Sigmoid colon (tissue), 7 donors: Measurements from ENCODE around the gene CC2D2B. TPM values are rescaled to one million over a fixed set of nuclear protein-coding genes. Genes with fewer than 3 reads are reported as not detected.

Source experiments
- DNase-seq: peaks from one replicate; pipeline ENCODE4 v3.0.0-alpha.2; 2019
- H3K27ac ChIP-seq, 4 donors: fragments of 200-600 bp; sonication (generic); one replicate each; pipeline ENCODE4 v1.5.1; 2016 to 2019; ENCODE audit warnings: mild to moderate bottlenecking in 1 of 4
- H3K27me3 ChIP-seq, 3 donors: fragments of 200-600 bp; sonication (generic); one replicate each; pipeline ENCODE4 v1.5.1; 2019; ENCODE audit warnings: mild to moderate bottlenecking in 1 of 3
- H3K36me3 ChIP-seq, 4 donors: fragments of 200-600 bp; sonication (generic); one replicate each; pipeline ENCODE4 v1.5.1; 2016 to 2019
- H3K4me1 ChIP-seq, 4 donors: fragments of 200-600 bp; sonication (generic); one replicate each; pipeline ENCODE4 v1.5.1; 2017 to 2019
- H3K4me3 ChIP-seq, 4 donors: fragments of 200-600 bp; sonication (generic); one replicate each; pipeline ENCODE4 v1.5.1; 2017 to 2019; ENCODE audit warnings: mild to moderate bottlenecking in 2 of 4, moderate library complexity in 1 of 4
- H3K9me3 ChIP-seq, 4 donors: fragments of 200-600 bp in 3 of 4; sonication (generic) in 3 of 4; one replicate each; pipeline versions ENCODE4 v1.5.1 to v1.6.1; 2013 to 2019
- EP300 ChIP-seq, 4 donors: sonication (generic); formaldehyde crosslinking; IDR thresholded peaks; one replicate each; pipeline ENCODE4 v1.6.1; 2017; ENCODE audit warnings: antibody characterized with exemption in 4 of 4
- POLR2A ChIP-seq, 2 donors: fragments of 450-650 bp; IDR thresholded peaks; one replicate each; pipeline ENCODE4 v1.6.1; 2016; ENCODE audit warnings: antibody characterized with exemption in 2 of 2, mild to moderate bottlenecking in 2 of 2, moderate library complexity in 2 of 2
- POLR2AphosphoS5 ChIP-seq, 4 donors: sonication (generic); formaldehyde crosslinking; IDR thresholded peaks; one replicate each; pipeline ENCODE4 v1.6.1; 2017; ENCODE audit warnings: antibody characterized with exemption in 4 of 4
- WGBS, 2 donors: extraction: QIAGEN DNeasy Blood & Tissue Kit; methylation state at CpG; one replicate each; pipeline ENCODE4 v1.1.7; 2013; 5-methylcytosine and 5-hydroxymethylcytosine counted together
- intact Hi-C: fragments of 100-400 bp; cut with DNase I; formaldehyde crosslinking; loops from one replicate; pipeline ENCODE4 v1.15.1; 2023
- polyA plus RNA-seq, 3 donors: library from polyadenylated mRNA; stranded (reverse); fragments of 200-250 nt; gene quantifications; one replicate each; pipeline ENCODE4 v1.2.3, GENCODE V29; 2013
- total RNA-seq, 4 donors: library from RNA; depleted of rRNA; stranded (reverse); fragments of >200 nt; gene quantifications; one replicate each; pipeline ENCODE4 v1.1.0, GENCODE V29; 2016
- TF ChIP-seq, protein P1 (sequence below), 4 experiments: fragments of 450-650 bp in 3 of 4; fragments of 200-600 bp in 1 of 4; IDR thresholded peaks; one replicate each; pipeline ENCODE4 v1.5.1; 2016 to 2019; ENCODE audit warnings: antibody characterized with exemption in 4 of 4, mild to moderate bottlenecking in 3 of 4, moderate library complexity in 2 of 4
- donor health status: healthy with polysubstance abuse.
- donor health status: Bipolar disorder and iron deficiency.
- donor health status: healthy.

The CC2D2B gene
- total and polyA plus RNA-seq, 7 donors, result 0.29 to 7.8 (median 4.3) TPM; not detected in 2

DNA sequence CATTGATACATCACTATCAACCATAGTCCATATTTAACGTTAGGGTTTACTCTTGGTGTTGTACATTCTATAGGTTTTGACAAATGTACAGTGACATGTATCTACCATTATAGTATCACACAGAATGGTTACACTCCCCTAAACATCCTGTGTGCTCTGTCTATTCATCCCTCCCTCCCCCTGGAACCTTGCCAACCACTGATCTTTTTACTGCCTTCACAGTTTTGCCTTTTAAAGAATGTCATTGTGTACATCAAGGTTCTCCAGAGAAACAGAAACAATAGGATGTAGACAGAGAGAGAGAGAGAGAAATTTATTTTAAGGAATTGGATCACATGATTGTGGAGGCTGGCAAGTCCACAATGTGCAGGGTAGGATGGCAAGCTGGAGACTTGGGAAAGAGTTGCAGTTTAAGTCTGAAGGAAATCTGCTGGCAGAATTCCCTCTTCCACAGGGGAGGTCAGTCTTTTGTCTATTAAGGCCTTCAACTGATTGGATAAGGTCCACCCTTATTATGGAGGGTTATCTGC is 90.5 kb downstream of the CC2D2B start:
- TF ChIP-seq, protein P1, sequence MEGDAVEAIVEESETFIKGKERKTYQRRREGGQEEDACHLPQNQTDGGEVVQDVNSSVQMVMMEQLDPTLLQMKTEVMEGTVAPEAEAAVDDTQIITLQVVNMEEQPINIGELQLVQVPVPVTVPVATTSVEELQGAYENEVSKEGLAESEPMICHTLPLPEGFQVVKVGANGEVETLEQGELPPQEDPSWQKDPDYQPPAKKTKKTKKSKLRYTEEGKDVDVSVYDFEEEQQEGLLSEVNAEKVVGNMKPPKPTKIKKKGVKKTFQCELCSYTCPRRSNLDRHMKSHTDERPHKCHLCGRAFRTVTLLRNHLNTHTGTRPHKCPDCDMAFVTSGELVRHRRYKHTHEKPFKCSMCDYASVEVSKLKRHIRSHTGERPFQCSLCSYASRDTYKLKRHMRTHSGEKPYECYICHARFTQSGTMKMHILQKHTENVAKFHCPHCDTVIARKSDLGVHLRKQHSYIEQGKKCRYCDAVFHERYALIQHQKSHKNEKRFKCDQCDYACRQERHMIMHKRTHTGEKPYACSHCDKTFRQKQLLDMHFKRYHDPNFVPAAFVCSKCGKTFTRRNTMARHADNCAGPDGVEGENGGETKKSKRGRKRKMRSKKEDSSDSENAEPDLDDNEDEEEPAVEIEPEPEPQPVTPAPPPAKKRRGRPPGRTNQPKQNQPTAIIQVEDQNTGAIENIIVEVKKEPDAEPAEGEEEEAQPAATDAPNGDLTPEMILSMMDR (IDR thresholded peaks at IDR 0.05), result no peak
- TF ChIP-seq POLR2A (IDR thresholded peaks at IDR 0.05) (no peak), EP300 (IDR thresholded peaks at IDR 0.05) (no peak), POLR2AphosphoS5 (IDR thresholded peaks at IDR 0.05) (no peak)
- WGBS, 2 donors, result 78 to 92% methylated on average over 1 of the region's 1 CpG
- H3K27me3 ChIP-seq, result no peaks in the 10 kb centered on the region

DNA sequence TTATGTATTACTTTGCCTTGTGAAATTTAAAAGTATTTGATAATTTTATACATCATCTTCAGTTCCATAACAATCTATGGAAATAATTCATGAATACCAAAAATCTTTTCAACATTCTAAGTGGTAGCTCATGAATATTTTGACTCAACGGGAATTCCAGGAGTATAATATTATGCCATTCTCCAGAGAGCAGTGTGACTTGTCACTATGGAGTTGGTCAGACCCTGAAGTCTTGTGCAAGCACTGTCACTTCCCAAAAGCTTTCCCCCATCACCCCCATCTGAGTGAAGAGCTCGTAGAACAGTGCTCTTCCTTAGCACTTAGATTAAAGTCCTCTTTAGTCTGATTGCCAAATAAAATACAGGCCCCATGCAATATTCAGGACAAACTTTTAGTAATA is 106.2 kb downstream of the CC2D2B start:
- intact Hi-C loops, result loop anchor here (10.0 kb wide), 1 partner anchor 211 kb away; no protein-coding TSS in a partner anchor
- peaks cover 0 to 9% (median 7%) of the 10 kb centered on the region in 4 donors for H3K4me1 ChIP-seq
- no peak overlapping the region for H3K27ac ChIP-seq
- no peaks in the 10 kb centered on the region for H3K9me3 ChIP-seq
- H3K36me3 ChIP-seq, result no peaks in the 10 kb centered on the region
- 78 to 88% methylated on average over 2 of the region's 2 CpGs for WGBS, 2 donors
- DNase-seq, result no peak
- TF ChIP-seq, protein P1 (IDR thresholded peaks at IDR 0.05), result no peak
- TF ChIP-seq EP300 (IDR thresholded peaks at IDR 0.05), result no peak
- no peak for TF ChIP-seq POLR2A (IDR thresholded peaks at IDR 0.05)
- TF ChIP-seq POLR2AphosphoS5 (IDR thresholded peaks at IDR 0.05), result no peak
- no peaks in the 10 kb centered on the region for H3K27me3 ChIP-seq
- no peak overlapping the region for H3K4me3 ChIP-seq

More for the DNA sequence above, 90.5 kb downstream of the CC2D2B start:
- H3K9me3 ChIP-seq, result no peaks in the 10 kb centered on the region
- no peak for DNase-seq
- no peaks in the 10 kb centered on the region for H3K36me3 ChIP-seq
- no peak overlapping the region for H3K27ac ChIP-seq
- H3K4me1 ChIP-seq, result no peaks in the 10 kb centered on the region
- intact Hi-C loops, result no loop called here
- H3K4me3 ChIP-seq, result no peak overlapping the region

DNA sequence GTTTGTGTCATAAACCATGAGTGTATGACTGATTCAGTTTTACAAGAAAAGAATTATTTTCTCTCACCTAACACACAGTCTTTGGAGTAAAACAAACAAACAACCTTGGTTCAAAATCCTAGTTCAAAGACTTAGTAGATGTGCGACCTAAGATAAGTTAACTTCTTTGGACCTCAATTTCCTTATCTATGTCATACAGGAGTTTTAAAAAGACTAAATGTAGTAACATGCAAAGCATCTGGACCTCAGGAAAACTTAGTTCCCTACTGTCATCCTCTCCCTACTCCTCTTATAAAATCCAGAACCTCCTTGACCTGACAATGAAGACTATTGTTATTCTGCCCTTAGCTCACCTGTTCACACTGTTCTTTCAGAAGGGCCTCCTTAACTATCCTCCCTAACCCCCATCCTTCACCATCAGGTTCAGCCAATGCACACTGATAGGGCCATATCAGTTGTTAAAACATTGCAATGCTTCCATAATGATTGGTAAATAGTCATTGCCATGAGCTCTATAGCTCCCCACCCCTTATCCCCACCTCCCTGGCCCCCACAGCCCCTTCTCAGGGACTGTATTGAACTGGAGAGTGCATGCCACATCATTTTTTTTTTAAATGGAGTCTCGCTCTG is 106.8 kb downstream of the CC2D2B start:
- TF ChIP-seq, protein P1 (IDR thresholded peaks at IDR 0.05), result no peak
- no peak for TF ChIP-seq POLR2A (IDR thresholded peaks at IDR 0.05)
- no peak for TF ChIP-seq EP300 (IDR thresholded peaks at IDR 0.05)
- no peak for TF ChIP-seq POLR2AphosphoS5 (IDR thresholded peaks at IDR 0.05)
- intact Hi-C loops, result loop anchor here (5.0 to 10.0 kb wide), 2 partner anchors 113 to 210 kb away; no protein-coding TSS in a partner anchor

DNA sequence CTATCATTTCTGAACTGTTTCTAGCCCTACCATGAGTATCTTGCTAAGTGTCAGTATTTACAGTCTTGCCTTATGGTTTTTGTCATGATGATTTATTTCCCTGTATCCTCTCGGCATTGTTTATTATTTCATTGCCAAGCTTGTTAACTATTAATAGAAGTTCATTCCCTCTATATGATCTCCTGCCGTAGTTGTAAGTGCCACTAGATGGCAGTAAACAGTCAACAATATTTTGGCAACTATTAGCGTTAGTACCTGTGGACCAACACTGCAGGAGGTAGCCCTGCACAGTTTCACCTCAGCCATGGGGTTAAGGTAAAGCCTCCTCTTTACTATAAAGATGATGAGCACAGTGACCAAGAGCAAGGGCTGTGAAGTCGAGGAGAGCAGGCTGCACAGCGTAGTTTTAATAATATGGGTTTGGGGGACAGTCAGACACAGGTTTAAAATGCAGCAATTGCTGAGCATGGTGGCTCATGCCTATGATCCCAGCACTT is 109.5 kb downstream of the CC2D2B start:
- Histone ChIP-seq H3K27ac (no peak overlapping the region), H3K9me3 (no peaks in the 10 kb centered on the region), H3K4me3 (no peak overlapping the region), H3K27me3 (no peaks in the 10 kb centered on the region), H3K36me3 (no peaks in the 10 kb centered on the region), H3K4me1 (peaks cover 0 to 10% (median 7%) of the 10 kb centered on the region in 4 donors)
- intact Hi-C loops, result loop anchor here (2.0 to 10.0 kb wide), 3 partner anchors 110 to 276 kb away; no protein-coding TSS in a partner anchor
- WGBS, 2 donors, result 13 to 18% methylated on average over 5 of the region's 5 CpGs
- TF ChIP-seq POLR2A (IDR thresholded peaks at IDR 0.05), result no peak
- TF ChIP-seq EP300 (IDR thresholded peaks at IDR 0.05), result peak in 2 of 4 donors; percentile 48 to 49
- peak; percentile 68 to 88 (median 85) for TF ChIP-seq POLR2AphosphoS5 (IDR thresholded peaks at IDR 0.05)
- TF ChIP-seq, protein P1 (IDR thresholded peaks at IDR 0.05), result peak; percentile 47 to 71 (median 58)
- DNase-seq, result no peak

More for the DNA sequence above, 106.8 kb downstream of the CC2D2B start:
- Histone ChIP-seq H3K36me3 (no peaks in the 10 kb centered on the region), H3K27ac (no peak overlapping the region), H3K9me3 (no peaks in the 10 kb centered on the region), H3K4me3 (no peak overlapping the region), H3K27me3 (no peaks in the 10 kb centered on the region), H3K4me1 (peaks cover 0 to 9% (median 7%) of the 10 kb centered on the region in 4 donors)
- WGBS, 2 donors, result 94 to 96% methylated on average over 2 of the region's 2 CpGs
- DNase-seq, result no peak
